Stimulated activated CD8-positive, alpha-beta memory T cell treated with anti-CD3 and anti-CD28 coated beads, Interleukin-4, amount 100 ng/mL, for 24 hours (primary cell): Measurements from ENCODE around the gene THSD7A.

ENCODE experiments used
- DNase-seq: peaks from one replicate; pipeline ENCODE4 v3.0.0-alpha.2; 2020; ENCODE audit warnings: low read depth

The THSD7A gene

DNA sequence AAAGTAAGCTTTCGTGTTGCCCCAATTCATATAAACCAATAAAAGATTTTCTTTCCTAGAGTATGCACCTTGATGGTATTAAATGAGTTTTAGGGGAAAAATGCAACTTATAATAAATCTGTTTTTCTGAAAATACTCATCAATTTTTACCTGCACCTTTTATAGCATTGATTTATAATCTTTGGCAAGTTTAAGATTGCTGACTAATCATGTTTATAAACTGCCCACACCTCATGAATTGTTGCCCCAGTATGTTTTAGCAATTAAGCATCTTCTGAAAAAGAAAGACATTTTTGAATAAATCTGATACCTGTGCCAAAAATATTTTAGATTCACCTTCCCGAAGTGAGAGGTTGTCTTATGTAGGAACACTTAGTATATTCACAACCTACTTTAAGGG, 420.0 kb downstream of the THSD7A start:
- DNase-seq: no peak

DNA sequence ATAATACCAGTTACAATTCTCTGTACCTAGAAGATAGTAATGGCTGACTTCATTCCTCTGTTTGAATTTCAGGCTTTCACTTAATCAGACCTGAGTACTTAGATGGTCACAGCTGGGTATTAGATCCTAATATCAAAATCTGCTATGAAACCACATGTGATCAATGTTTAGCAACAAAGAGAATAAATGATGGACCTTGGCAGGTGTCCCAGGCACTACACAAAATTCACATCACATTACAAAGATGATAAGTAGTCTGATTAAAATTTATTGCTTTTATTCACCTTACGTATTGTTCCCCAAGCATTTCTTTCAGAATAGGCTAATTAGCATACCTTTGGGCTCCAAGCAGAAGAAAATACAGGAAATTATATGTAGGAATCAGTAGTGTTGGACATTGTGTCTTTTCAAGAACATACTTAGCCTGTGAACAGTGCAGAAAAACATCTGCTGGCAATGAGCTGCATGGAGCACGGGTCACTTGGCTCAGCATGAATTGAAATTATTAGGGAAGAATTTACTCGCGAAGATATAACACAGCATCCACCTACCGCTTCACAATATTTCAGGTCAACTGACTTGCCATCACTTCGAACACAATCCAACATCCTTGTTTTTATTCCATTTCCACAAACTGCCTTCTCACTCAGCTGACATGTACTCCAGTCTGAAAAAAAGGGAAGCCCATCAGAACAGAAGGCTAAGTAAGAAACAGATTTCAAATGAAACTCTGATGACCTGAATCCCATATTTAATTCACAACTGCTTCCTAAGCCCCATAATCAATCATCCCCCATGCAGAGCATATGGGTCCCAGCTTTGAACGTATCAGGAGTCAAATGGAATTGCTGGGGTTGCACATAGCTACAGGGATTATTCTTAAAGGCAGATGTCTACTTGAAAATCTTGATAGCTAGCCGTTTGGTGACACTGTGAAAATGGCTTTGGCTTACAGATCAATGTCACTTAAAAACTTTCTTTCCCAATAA, 421.0 kb downstream of the THSD7A start:
- DNase-seq: no peak

DNA sequence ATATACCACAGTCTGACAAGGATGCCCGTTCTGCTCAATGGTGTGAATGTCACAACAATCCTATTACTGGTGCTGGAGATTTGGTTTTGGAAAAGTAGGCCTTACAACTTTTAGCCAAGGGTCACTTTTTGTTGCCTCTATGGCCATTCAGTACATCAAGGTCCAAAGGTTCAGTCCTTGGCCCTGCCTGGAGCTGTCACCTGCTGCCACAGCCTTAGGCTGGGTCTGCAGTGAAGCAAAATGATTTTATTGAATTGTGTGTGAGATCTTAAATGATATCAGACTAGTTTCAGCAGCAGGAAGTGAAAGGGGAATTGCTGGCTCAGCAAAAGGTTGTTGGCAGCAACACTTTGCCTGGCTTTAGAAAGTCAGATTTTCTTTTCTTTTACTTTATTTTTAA, 427.6 kb downstream of the THSD7A start:
- no peak for DNase-seq

DNA sequence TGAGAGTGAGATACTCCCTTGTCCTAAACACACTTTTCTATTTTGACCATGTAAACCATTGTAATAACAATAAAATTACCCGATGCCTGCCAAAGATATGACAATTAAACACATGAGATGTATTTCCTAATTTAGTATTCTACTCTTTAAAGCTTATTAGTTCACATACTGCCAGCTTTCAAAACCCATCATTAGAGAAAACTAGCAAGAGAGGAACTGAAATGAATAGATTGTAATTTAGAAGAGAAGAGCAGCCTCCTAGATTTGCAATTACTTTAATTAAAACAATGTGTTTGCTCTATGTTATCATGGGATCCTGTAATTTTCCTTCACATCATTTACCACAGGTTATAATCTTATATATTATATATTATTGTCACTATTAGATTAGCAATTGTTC, 428.2 kb downstream of the THSD7A start:
- DNase-seq: no peak

DNA sequence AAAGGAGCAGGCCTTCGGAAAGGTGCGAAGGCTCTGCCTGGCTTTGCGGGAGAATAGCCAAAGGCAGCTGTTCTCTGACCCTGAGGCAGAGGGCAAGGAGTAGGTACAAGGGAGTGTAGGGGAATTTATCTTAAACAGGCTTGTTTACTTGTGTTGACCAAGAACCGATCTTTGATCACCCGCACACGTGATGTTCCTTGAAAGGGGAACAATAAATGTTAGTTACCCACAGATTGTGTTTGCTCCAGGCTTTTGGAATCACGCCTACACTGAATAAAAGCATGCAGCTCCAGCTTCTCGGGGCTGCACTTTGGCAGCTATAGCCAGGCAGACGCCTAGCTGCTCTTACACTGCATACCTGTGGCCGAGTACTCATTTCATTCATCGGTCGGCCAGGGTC, 437.6 kb downstream of the THSD7A start:
- no peak for DNase-seq

DNA sequence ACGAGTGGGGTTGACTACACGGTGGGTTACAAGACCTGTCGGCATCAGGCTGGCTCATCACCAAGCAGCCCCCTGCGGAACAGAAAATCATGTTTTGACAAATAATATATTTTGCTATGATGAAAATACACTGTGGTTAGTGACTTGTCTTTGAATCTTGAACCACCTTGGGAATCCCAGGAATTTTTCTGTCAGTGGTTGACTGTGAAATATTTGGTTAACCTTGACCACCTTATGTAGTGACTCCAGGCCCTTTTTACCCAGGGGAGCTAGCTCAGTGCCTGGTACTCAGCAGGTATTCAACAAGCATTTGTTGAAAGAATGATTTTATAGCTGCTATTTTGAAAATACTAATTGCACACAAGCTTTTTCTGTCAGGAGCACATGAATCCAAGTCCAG, 452.4 kb downstream of the THSD7A start:
- DNase-seq: no peak

DNA sequence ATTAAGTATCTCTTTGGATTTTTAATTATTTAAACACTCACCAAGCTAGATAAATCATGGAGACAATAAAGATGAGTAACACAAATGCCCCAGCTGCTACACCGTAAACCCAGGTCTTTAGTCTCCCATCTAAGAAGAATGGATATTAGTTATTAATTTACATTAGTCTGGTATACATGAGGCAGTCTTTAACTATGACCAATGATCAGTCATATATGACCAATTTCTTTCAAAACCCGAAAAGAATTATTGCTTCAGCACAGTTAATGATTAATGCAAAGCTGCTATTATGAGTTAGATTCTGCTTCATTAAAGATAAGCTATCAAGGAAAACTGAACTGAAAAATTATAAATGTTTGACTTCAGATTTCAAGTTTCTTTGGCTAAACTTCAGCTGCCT, 455.5 kb downstream of the THSD7A start:
- DNase-seq: no peak

DNA sequence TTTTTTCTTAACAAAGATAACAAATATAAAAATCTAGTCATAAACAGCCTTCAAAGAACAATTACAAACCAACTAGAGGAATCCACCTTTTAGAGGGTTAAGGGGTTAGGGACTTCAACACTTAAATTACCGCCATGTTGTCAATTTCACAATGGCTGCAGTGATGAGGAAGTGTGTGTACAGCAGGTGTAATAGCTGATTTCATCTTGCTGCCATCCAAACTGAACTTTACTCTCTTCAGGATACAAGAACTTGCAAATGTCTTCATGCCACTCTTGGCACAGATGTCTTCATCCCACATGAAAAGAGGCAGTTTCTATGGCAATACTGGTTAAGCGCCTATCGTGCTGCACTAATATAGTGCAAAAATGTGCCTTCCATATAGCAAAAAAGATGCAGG, 457.4 kb downstream of the THSD7A start:
- DNase-seq: no peak

DNA sequence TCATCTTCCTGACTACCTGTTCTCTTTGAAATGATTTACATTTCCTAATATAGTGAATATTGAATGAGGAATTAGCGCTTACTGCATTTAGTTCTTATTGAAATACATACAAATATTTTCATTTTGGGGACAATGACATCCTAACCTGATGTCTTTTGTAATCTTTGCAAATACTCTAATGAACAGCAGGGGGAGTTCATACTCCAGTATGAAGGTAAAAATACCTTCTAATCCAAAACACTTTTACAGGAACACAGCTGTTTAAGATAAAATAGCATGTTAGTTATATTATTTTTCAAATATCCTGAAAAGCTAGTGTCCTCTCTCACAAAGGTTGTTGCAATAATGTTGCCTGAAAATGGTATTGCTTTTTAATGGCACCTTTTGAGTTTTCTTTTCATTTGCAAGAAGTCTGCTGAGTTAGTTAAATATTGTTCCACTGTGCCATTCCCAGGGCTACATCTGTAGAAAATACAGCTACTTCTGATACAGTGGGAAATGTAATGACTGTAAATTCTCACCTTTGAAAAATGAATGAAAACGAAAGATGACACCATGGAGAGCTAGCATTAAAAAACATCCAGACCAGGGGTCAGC, 458.4 kb downstream of the THSD7A start:
- no peak for DNase-seq

DNA sequence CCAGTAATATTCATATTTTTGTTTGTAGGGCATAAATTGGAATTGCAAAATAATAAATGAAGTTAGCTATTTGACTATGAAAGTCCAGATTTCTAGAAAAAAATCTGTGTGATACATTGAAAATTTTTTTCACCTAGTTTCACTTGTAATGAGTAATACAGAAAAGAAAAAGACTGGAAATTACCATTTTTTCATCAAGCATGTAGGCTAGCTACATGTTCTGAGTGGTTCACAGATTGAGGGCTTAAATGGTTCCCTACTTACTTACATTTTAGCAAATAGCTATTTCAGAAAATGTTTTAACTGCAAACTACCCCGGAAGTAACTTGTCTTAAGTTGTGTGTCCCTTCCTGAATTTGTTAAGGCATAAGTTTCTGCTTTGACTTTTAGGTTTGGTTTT, 462.3 kb downstream of the THSD7A start:
- no peak for DNase-seq

DNA sequence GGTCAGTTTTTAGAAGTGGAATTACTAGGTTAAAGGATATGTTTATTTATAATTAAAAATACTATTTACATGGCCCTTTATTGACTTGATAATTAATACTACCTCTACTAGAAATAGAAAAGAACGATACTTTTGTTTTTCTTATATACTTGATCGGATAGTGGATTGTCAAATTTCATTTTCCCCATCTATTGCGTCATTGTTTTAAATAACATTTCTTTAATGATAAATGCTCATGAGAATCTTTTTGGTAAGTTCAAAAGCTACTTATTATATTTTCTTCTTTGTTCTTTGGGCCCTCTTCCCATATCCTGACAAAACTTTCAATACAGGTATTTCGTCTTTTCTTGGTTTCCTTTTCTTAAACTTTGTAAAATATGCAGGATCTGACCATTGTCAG, 465.9 kb downstream of the THSD7A start:
- DNase-seq: no peak

DNA sequence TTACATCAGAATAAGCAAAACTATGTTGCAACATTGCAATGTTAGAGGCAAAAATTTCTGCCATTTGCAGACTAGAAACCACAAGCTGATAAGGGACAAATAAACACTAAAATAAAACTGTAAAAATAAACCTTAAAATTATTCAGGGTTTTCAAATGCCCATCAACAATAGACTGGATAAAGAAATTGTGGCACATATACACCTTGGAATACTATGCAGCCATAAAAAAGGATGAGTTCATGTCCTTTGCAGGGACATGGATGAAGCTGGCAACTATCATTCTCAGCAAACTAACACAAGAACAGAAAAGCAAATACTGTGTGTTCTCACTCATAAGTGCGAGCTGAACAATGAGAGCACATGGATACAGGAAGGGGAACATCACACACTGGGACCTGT, 473.4 kb downstream of the THSD7A start:
- no peak for DNase-seq

DNA sequence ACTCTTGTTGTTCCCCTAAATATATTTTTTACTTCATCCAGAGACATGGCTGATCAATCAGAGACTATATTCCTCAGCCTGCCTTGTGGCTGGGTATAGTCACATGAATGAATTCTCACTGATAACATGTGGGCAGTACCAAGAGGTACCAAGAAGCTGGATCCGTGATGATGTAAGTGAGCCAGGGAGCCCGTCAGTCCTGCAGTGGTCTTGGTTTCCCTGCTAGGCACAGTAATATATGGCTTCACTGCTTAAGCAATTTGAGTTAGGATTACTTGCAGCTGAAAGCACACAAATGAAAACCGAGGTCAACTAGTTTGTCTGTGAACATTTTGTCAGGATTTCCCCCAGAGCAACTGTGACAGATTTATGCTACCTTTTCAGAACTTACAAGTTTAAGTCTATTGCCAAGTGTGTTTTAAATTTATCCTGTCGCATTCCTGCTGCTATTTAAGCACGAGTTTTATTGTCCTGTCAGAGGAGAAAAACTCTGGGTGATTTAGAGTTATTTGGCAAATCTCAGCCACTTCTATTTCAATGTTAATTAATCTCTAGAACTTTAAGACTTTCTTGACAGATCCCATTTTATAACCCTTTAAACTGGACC, 476.5 kb downstream of the THSD7A start:
- DNase-seq: no peak

DNA sequence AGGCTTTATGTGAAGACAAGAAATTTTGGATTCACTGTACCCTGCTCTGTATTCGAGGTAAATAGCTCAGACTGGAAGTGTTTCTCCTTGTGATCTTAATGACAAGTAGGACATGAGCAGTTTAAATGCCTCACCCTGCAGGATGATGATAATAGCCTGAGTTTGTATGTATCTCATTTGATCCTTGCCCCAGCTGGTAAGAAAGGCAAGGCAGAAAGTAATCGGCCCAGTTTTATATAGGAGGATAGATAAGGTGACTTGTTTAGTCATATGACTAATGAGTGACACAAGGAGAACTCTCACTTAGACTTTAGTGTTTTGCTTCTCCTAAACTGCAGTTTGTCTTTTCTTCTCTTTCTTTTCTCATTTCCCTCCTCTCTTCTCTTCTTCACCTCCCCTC, 485.7 kb downstream of the THSD7A start:
- no peak for DNase-seq

DNA sequence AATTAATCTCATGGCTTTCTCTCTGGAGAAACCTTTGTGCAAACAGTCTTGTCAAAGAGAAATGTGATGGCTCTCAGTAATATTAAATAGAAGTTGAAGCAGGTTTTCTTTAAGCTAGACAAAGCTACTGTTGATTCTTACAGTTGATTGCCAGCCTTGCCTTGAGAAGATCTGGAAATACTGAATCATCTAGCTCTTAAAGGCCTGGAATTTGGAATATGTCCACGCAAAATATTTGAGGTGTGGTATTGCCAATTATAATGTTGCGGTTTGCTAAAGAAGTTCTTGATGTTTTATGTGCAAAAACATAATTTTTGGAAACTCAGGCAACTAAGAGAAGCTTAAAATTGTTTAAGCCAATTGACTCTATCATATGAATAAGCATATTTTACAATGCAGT, 486.4 kb downstream of the THSD7A start:
- DNase-seq: no peak

DNA sequence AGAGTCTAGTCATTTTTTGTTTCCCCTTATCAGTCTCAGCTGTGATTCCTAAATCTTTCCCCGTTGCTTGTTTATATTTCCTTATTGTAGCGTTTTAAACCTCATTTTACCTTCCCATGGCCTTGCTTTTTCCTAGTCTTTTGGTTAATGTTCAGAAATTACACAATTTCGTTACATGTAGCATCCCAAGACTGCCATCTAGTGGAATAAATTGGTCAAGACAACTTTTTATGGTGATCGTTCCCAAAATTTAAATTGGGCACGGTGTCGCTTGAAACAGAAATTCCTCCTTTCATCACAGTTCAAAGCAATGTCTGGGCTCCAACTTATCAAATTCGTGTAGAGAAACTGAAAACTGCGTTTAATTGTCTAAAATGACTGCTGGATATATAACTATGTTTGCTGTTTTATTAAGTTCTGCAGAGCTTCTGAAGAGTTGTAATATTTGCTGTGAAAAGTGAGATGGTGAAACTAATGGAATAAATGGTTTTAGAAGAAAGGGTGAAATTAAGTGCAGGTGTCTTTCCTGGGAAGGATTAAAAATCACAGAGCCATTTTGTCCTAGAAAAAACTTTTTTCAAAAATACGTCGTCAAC, 488.1 kb downstream of the THSD7A start:
- no peak for DNase-seq

DNA sequence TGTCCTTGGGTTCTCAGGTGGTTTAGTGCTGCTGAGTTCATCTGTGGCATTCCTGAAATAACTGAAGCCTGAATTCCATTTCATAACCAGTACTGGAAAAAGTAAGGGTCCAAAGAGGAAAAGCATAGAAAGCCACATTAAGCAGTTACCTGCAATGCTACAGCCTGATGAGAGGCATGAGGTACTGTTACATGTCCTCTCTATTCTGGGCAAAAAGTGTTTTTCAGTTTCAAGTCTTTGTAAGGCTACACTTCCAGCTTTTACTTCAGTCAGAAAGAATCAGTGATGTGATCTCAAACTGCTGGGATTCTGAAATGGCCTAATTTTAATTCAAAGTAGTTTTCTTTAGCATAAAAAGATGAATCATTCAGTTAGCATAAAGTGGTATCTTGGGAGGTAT, 488.9 kb downstream of the THSD7A start:
- no peak for DNase-seq

DNA sequence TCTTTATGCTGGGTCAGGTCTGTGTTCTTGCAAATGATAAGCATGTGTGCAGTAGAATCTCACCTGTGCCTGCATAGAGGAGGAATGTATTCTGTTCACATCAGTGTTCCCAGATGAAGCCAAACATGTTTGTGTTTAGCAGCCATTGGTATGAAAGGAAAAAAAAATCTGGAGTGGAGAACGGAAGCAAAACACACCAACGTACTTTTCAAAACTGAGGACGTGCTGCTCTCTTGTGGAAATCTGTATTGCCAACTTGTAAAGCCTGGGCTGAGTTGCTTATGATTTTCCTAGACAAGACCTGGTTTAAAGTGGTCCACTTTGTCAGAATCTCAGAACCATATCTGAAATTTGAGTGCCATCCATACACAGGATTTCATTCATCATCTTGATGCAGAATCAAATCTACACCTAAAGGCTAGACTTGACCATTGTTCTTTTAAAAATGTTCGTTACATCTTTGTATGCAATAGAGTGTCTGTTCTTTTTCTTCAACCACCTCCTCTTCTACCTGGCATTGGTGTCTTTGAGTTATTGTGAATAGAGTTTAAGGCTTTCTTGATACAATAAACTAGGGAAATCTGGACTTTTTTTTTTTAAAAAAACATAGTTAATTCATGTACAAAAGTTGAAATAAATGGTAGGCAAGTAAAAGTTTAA, 490.6 kb downstream of the THSD7A start:
- no peak for DNase-seq

DNA sequence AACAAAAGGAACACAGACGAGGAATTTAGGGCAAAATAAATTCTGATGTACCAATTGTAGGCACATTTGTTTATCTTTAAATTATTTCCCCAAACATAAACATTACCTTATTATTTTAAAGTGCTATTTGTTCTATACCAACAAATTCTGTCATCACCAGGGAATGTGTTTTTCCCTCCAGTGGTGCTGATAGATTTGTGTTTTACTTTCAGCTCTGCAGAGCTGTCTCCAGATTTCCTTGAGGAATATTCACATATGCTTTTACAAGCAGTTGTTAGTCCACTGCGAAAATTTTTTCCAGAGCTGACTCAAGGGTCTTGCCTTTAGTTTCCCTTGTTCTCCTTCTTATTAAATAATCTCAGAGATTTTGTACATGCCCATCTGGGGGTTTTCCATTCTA, 495.6 kb downstream of the THSD7A start:
- no peak for DNase-seq

DNA sequence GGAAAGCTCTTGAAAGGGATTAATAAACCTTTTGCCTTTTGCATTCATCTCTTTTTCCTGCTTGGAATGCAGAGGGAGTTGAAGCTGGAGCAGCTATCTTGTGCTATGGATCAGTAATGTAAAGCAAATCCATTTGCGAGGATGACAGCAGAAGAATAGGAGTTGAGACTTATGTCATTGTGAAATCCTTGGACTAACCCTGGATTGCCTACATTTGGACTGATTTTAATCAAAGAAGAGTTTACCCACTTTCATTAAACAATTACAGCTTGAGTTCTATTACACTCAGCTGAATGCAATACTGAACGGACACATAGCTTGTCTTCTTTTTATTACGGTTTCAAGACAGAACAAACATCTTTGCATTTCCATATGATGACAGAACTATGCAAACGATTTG, 496.1 kb downstream of the THSD7A start:
- DNase-seq: no peak

DNA sequence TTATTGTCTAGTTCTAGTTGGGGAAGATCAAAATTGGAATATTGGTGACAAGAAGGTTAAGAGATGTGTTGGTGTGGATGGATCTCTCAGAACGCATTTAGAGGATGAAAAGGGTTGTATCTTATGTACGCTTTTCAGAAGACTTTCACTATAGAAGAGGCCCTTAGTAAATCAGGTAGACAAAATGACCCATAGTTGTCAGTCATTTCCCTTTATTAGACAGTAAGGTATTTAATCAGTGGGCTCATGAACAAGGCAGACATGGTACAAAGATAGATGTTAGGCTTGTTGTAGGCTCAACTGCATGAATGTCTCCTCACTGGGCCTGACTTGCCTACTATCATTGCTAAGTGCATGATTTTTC, 499.2 kb downstream of the THSD7A start:
- DNase-seq: no peak

DNA sequence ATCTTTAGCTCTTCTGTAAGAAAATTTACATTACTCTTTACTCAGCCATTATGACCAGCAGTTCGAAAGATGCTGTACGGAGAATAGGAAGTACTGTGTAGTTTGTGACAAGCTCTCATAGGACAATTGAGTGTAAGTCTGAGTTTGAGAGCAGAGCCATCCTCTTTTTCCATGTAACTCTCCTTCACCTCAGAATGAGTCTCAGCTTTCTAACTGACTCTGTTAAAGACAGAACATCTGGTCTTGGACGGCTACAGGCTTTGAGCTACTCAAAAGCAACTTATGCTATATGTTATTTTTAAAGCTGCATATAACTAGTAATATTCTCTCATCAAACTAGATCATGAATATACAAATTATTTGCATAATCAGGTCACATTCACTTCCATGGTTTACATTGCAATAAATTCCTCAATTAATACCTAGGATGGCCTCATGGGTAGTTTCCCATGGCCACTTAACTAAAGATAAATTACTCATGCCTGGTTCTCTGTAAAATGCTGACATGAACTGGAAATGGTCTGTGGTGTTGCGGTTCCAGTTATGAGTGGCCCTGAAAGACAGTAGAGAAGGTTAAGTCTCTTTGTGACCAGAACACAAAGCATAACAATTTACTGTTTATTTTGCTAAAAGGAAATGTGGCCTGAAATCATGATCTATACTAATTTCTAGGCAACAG, 499.7 kb downstream of the THSD7A start:
- no peak for DNase-seq
